ENCODE measurements around the gene KCNE4.
"Not testable (repeated sequence)": the region's sequence is repeated elsewhere in the genome, so short reads cannot be mapped to it uniquely, and the experiment has no call there.

Gene KCNE4

GRCh38 chr2:223058952-223059716, 7.1 kb downstream of the KCNE4 start:
- DNase-seq, result no peak

- no peak for DNase-seq
These were observed 8.3 kb downstream of the KCNE4 start for GRCh38 chr2:223060201-223060825.

GRCh38 chr2:223062396-223062795, 10.4 kb downstream of the KCNE4 start:
- DNase-seq, result no peak

GRCh38 chr2:223065107-223065506, 13.1 kb downstream of the KCNE4 start:
- DNase-seq, result no peak

GRCh38 chr2:223066721-223067120, 14.7 kb downstream of the KCNE4 start:
- DNase-seq, result no peak

GRCh38 chr2:223068071-223068470, 16.1 kb downstream of the KCNE4 start:
- no peak for DNase-seq

- DNase-seq, result no peak
These were observed 17.5 kb downstream of the KCNE4 start for GRCh38 chr2:223069465-223069864.

GRCh38 chr2:223069988-223070387, 18.0 kb downstream of the KCNE4 start:
- no peak for DNase-seq

GRCh38 chr2:223071139-223071538, 19.1 kb downstream of the KCNE4 start:
- no peak for DNase-seq

- no peak for DNase-seq
These were observed 20.8 kb downstream of the KCNE4 start for GRCh38 chr2:223072826-223073225.

- DNase-seq, result no peak
These were observed 23.6 kb downstream of the KCNE4 start for GRCh38 chr2:223075301-223076270.

GRCh38 chr2:223076573-223076972, 24.6 kb downstream of the KCNE4 start:
- DNase-seq, result no peak

- no peak for DNase-seq
These were observed 26.5 kb downstream of the KCNE4 start for GRCh38 chr2:223078482-223078881.

- no peak for DNase-seq
These were observed 27.4 kb downstream of the KCNE4 start for GRCh38 chr2:223079378-223079777.

GRCh38 chr2:223079925-223080324, 27.9 kb downstream of the KCNE4 start:
- DNase-seq, result no peak

GRCh38 chr2:223080790-223081360, 28.9 kb downstream of the KCNE4 start:
- not testable (repeated sequence) for DNase-seq

- no peak for DNase-seq
These were observed 29.8 kb downstream of the KCNE4 start for GRCh38 chr2:223081789-223082188.

- no peak for DNase-seq
These were observed 30.7 kb downstream of the KCNE4 start for GRCh38 chr2:223082706-223083105.

- no peak for DNase-seq
These were observed 31.5 kb downstream of the KCNE4 start for GRCh38 chr2:223083402-223084070.

GRCh38 chr2:223084873-223085272, 32.9 kb downstream of the KCNE4 start:
- no peak for DNase-seq

GRCh38 chr2:223086370-223086981, 34.5 kb downstream of the KCNE4 start:
- DNase-seq, result no peak

GRCh38 chr2:223087466-223087865, 35.5 kb downstream of the KCNE4 start:
- DNase-seq, result no peak
